Forelimb muscle (tissue), 1 donor: Measurements from ENCODE around the gene ELMO1. TPM values are rescaled to one million over a fixed set of nuclear protein-coding genes. Genes with fewer than 3 reads are reported as not detected.
"Not testable (repeated sequence)": the region's sequence is repeated elsewhere in the genome, so short reads cannot be mapped to it uniquely, and the experiment has no call there.

Source experiments
- DNase-seq: peaks from one replicate; pipeline ENCODE4 v3.0.0-alpha.2; 2013; ENCODE audit warnings: low read depth
- polyA plus RNA-seq: library from polyadenylated mRNA; unstranded; fragments of 120-200 nt; gene quantifications from one replicate; pipeline ENCODE4 v1.2.1, GENCODE V29; 2013; ENCODE audit not compliant: insufficient read length

The ELMO1 gene
- polyA plus RNA-seq, 1 donor, result 24.5 TPM

DNA sequence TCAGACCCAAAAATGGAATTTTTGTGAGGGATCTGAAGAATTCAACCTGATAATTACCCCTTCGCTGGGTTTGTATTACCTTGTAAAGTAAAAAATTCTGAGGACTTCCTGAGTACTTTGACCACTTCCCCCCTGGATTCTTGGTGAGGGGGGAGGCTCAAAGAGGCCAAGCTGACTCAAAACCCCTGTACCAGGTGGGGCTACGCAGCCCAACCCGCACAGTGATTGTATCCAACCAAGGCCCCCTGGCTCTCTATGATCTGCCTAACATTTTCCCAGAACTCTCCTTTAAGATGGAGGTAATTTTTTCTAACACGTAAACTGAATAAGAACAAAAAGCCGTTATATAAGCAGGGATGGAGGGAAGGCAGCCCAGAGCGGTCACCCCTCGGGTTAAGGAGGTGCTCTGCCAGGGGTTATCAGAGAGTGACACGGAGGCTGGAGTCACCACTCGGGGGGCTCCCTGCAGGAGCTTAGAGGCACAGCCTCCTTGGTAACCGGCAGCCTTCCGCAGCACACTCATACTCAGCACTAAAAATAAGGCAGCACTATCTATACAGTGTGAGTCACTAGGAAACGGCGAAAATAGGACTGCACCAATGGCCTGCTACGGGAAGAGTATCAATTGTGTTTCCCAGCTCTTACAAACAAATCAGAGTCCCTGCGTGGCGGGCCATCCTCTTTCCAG, 255.4 kb downstream of the ELMO1 start:
- DNase-seq, result no peak

GRCh38 chr7:37191797-37192196, 256.9 kb downstream of the ELMO1 start:
- no peak for DNase-seq

GRCh38 chr7:37187179-37187578, 261.5 kb downstream of the ELMO1 start:
- DNase-seq, result no peak

- no peak for DNase-seq
These were observed 261.9 kb downstream of the ELMO1 start for GRCh38 chr7:37186753-37187152.

DNA sequence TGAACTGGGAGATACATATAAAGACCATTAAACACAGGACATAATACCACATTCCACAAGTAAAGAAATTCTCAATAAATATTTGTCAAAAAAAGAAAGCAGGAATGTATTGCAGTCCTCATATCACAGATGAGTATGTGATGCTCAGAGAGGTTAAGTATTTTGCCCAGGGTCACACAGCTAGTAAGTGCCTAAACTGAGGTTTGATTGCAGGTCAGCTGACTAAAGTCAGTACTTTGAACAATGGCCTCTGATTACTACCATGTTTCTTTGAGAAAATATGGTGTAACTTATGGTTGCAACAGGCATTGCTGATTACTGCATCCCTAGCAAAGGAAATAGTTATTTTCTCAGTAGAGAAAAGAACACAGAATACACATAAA, 267.1 kb downstream of the ELMO1 start:
- DNase-seq, result no peak

- no peak for DNase-seq
These were observed 267.7 kb downstream of the ELMO1 start for GRCh38 chr7:37180828-37181549.

GRCh38 chr7:37176079-37176478, 272.6 kb downstream of the ELMO1 start:
- DNase-seq, result no peak

DNA sequence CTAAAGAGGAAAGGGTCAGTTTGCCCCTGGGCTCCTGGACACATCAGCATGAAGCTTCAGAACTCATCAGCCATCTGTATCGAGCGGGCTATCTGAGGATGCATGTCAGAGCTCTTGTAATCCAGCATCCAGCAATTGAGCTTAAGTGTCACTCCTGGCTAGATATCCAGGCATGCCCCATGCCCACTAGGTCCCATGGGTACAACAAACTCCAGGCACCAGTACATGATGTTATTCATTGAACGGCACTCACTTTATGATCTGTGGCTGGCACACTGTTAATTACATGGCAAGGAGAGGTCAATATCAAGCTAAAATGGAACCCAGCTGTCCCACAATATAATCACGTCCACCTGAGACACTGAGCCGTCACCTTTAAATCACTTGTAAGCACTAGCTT, 274.2 kb downstream of the ELMO1 start:
- no peak for DNase-seq

- no peak for DNase-seq
These were observed 275.0 kb downstream of the ELMO1 start for GRCh38 chr7:37173670-37174069.

- no peak for DNase-seq
These were observed 286.6 kb downstream of the ELMO1 start for GRCh38 chr7:37162106-37162505.

DNA sequence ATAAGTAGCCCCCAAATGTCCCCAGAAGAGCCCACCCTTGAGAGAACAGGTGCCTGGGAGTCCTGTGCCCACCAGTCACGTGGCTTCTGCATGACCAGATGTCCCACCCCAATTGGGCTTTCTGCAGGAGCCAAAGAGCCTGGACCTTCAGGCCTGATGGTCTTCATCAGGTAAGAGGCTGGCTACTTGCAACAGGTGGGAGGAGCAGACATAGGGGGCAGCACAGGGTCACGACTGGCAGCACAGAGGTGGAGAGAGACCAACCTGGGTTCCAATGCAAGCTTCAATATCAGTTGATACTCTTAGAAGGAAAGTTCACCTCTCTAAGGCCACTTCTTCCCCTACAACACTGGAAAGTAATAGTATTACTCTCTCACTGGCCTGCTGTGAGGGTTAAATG, 288.0 kb downstream of the ELMO1 start:
- DNase-seq, result no peak

GRCh38 chr7:37153376-37153775, 295.3 kb downstream of the ELMO1 start:
- DNase-seq, result no peak

DNA sequence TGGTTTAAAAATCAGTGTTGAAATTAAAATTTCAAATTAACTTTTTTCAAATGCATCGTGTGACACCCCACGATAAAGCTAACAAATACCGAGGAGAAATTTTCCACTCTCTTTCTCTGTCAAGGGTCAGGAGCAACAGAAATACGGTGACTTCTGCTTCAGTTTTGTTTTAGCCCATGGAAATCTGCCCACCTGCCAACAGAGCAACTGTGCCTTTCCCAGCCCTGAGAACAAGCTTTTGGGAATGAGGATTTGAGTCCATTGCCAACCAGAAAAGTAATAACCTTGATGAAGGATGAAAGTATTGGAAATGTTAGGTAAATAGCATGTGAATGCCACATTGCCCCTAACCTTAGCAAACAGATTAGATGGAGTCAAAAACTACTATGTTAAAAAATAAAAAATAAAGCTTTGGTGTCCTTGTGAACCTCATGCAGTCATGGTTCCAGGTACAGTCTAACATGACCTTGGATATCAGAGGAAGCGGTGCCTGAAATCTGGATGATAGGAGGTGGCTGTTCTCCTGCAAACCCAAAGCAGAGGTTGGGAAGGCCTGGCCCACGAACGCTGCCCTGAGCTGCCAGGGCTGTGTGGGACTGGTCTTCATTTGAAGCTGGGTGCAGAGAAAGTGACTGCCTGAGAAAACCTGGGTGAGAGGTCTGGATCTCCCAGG, 296.8 kb downstream of the ELMO1 start:
- no peak for DNase-seq

GRCh38 chr7:37150856-37151255, 297.8 kb downstream of the ELMO1 start:
- DNase-seq, result no peak

GRCh38 chr7:37150180-37150579, 298.5 kb downstream of the ELMO1 start:
- no peak for DNase-seq

- no peak for DNase-seq
These were observed 298.9 kb downstream of the ELMO1 start for GRCh38 chr7:37149773-37150124.

DNA sequence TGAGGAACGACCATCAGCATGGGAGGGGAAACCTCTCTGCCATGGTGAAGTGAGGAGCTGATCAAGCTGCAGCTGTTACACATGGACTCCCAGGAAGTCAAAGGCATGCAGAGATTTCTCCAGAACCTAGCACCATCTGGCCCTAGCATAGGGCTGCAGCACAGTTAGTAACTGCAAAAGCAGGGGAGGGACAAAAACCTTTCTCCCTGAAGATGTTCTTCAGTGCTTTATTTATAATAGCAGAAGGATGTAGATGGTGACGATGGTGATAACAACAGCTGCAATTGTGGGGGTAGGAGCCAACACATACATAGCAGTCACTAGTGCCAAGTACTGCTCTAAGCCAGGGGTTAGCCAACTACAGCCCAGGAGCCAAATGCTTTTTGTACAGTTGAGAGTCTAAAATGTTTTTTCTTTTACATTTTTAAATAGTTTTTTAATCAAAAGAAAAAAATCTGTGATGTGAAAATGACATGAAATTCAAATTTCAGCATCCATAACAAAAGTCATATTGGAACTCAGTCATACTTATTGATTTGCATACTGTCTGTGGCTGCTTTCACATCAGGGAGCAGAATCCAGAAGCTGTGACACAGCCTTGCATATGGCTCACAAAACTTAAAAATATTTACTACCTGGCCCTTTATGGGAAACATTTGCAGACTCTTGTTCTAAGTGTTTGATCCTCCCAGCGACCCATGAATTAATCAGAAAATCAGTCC, 299.5 kb downstream of the ELMO1 start:
- no peak for DNase-seq

DNA sequence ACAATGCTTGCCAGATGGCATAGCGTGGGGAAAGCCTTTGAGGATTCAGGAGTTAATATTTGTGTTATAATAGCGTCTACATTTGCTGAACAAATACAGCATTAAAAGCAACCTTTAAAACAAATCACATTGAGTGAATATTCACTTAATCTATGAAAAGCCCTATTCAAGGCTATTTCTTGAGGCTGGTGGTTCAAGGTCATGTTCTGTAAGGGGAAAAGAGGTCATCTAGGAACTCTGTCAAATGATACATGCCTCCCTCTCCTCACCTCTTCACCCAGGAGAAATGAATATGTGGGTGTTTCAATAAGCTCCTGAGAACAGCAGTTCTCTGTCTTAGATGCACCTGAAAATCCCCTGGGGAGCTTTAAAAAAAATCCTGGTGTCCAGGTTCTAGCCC, 303.0 kb downstream of the ELMO1 start:
- DNase-seq, result no peak

GRCh38 chr7:37144423-37144822, 304.2 kb downstream of the ELMO1 start:
- DNase-seq, result no peak

GRCh38 chr7:37142958-37143357, 305.7 kb downstream of the ELMO1 start:
- DNase-seq, result no peak

DNA sequence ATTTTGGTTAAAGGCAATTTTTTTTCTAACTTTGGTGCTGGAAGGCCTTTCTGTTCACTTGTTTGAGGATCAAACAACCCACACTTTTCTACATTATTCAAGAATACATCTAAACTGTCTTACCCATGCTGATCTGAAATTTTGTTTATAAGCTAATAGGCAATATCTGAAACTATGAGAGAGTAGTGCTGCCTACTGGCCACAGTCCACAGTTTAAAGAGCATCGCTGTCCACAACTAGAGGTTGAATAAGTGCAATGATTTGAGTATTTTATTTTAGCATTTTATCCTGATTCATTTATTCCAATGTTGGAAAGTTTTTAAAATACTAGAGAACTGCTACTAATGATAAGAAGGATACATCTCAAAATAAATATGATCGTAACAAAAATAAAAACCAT, 306.9 kb downstream of the ELMO1 start:
- no peak for DNase-seq

GRCh38 chr7:37133902-37134301, 314.8 kb downstream of the ELMO1 start:
- DNase-seq, result not testable (repeated sequence)
